Measurements from ENCODE around the gene MYBPC3. TPM values are rescaled to one million over a fixed set of nuclear protein-coding genes. Genes with fewer than 3 reads are reported as not detected.

Gene MYBPC3
- total RNA-seq, 1 experiment from 2014 or later, result not detected

DNA sequence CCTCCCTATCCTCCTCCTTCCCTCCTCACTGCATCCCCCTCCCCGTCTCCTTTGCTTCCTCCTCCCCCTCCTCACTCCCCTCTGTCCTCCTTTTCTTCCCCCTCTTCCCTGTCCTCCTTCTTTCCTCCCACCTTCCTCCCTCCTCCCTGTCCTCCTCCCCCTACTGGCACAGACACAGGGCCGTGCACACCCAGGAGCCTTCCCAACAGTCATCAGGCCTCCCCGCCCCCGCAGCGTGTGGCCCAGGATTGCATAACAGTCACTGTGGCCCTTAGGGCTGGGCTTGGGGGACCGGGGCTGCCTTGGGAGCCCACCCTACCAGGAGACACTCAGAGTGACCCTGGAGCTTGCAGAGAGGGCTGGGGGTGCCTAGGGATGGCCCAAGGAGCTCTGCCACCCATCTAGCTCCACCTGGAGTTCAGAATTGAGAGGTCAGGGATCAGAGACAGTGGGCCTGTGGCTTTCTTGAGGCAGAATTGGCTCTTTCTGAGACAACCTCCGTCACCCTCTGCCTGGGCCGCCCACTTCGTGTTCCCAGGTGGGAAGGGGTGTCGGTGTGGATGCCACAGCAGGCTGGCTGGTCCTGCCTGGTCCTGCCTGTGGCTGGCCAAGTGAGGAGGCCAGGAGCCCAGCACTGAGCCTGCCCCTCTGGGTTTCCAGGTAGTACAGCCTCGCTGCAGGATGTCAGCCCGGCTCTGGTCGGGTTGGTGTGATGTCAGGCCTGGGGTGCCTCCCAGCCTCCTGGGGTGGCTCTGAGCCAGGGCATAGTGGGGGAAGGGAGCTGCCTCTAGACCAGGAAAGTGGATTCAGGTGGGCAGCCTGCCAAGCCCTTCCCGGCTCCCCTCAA is 24.2 kb upstream of the MYBPC3 start:
- CTCF ChIA-PET, result no interaction called here
- no peak for DNase-seq
- no peak for TF ChIP-seq CTCF (IDR thresholded peaks at IDR 0.05; ENCODE audit: unreplicated experiment)
- intact Hi-C loops (cut with micrococcal nuclease; ENCODE audit: unreplicated experiment), result no loop called here
- Mint-ChIP-seq H3K4me1 (ENCODE audit: low read depth, unreplicated experiment) (no peaks in the 10 kb centered on the region), H3K4me3 (ENCODE audit: low read depth, unreplicated experiment) (no peak overlapping the region), H3K9me3 (ENCODE audit: low read depth, unreplicated experiment) (no peaks in the 10 kb centered on the region), H3K27me3 (ENCODE audit: unreplicated experiment) (no peaks in the 10 kb centered on the region), H3K27ac (ENCODE audit: unreplicated experiment) (no peak overlapping the region), H3K36me3 (ENCODE audit: insufficient read depth, unreplicated experiment) (no peaks in the 10 kb centered on the region)
- BruUV-seq (replicated peaks), result no TSS peak

GRCh38 chr11:47376107-47376524 is 23.6 kb upstream of the MYBPC3 start:
- Mint-ChIP-seq H3K9me3 (ENCODE audit: low read depth, unreplicated experiment) (no peaks in the 10 kb centered on the region), H3K36me3 (ENCODE audit: insufficient read depth, unreplicated experiment) (no peaks in the 10 kb centered on the region), H3K27ac (ENCODE audit: unreplicated experiment) (no peak overlapping the region), H3K27me3 (ENCODE audit: unreplicated experiment) (no peaks in the 10 kb centered on the region), H3K4me3 (ENCODE audit: low read depth, unreplicated experiment) (no peak overlapping the region), H3K4me1 (ENCODE audit: low read depth, unreplicated experiment) (no peaks in the 10 kb centered on the region)
- no peak for DNase-seq
- CTCF ChIA-PET, result no interaction called here
- no peak for TF ChIP-seq CTCF (IDR thresholded peaks at IDR 0.05; ENCODE audit: unreplicated experiment)
- intact Hi-C loops (cut with micrococcal nuclease; ENCODE audit: unreplicated experiment), result no loop called here
- no TSS peak for BruUV-seq (replicated peaks)

DNA sequence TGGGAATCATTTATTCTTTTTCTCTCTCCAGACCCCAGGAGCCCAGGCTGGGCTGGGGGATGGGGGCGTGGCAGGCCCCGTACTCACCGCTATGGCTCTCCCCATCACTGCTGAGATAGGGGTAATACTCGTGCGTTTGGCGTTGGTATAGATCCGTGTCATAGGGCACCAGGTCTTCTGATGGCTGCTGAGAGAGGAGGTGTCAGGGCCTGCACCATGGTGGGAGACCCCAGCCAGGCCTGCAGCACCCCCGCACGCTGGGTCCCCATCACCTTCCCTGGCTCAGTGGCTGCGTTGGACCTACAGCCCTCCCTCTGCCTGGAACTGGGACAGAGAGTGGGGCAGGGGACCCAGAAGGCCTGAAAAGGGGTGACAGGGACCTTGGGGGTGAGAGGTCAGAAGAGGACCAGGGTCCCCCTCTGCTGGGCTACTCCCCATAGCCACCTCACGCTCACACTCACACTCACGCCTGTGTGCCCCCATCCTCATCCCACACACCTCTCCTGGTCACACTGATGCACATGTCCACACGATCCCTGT is 23.1 kb upstream of the MYBPC3 start:
- no TSS peak for BruUV-seq (replicated peaks)
- no peaks in the 10 kb centered on the region for H3K4me1 Mint-ChIP-seq (ENCODE audit: low read depth, unreplicated experiment)
- CTCF ChIA-PET, result no interaction called here
- no peaks in the 10 kb centered on the region for H3K9me3 Mint-ChIP-seq (ENCODE audit: low read depth, unreplicated experiment)
- intact Hi-C loops (cut with micrococcal nuclease; ENCODE audit: unreplicated experiment), result no loop called here
- H3K27ac Mint-ChIP-seq (ENCODE audit: unreplicated experiment), result no peak overlapping the region
- no peaks in the 10 kb centered on the region for H3K36me3 Mint-ChIP-seq (ENCODE audit: insufficient read depth, unreplicated experiment)
- TF ChIP-seq CTCF (IDR thresholded peaks at IDR 0.05; ENCODE audit: unreplicated experiment), result no peak
- H3K27me3 Mint-ChIP-seq (ENCODE audit: unreplicated experiment), result no peaks in the 10 kb centered on the region
- DNase-seq, result no peak
- no peak overlapping the region for H3K4me3 Mint-ChIP-seq (ENCODE audit: low read depth, unreplicated experiment)

DNA sequence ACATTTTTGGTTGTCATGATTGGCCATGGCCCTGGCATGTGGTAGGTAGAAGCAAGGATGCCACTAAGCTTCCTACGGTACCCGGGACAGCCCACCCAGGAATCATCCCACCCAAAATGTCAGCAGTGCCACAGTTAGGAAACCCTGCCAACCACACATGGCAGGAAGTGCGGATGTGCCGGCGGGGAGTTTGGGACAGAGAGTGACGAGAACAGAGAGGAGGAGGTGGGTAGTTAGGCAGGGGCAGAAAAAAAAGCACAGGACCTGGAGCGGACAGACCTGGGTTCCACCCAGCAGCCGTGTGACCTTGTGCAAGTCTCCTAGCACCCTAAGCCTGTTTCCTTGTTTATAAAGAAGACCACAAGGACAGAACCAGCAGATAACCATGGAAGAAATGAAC is 22.5 kb upstream of the MYBPC3 start:
- Mint-ChIP-seq H3K4me1 (ENCODE audit: low read depth, unreplicated experiment) (no peaks in the 10 kb centered on the region), H3K4me3 (ENCODE audit: low read depth, unreplicated experiment) (no peak overlapping the region), H3K27me3 (ENCODE audit: unreplicated experiment) (peaks cover 2% of the 10 kb centered on the region), H3K9me3 (ENCODE audit: low read depth, unreplicated experiment) (no peaks in the 10 kb centered on the region), H3K36me3 (ENCODE audit: insufficient read depth, unreplicated experiment) (no peaks in the 10 kb centered on the region), H3K27ac (ENCODE audit: unreplicated experiment) (no peak overlapping the region)
- no peak for TF ChIP-seq CTCF (IDR thresholded peaks at IDR 0.05; ENCODE audit: unreplicated experiment)
- no peak for DNase-seq
- intact Hi-C loops (cut with micrococcal nuclease; ENCODE audit: unreplicated experiment), result no loop called here
- CTCF ChIA-PET, result interaction anchor here (1.0 to 1.2 kb wide), 3 partner anchors 33 to 205 kb away, joined by 4 to 6 read pairs (median 5); partner anchors contain the start of gene PSMC3
- BruUV-seq (replicated peaks), result no TSS peak

Data from Calu3 (cell line).